ENCODE results near the gene B4GALT3.

The B4GALT3 gene

GRCh38 chr1:161174911-161175310 lies 2.4 kb downstream of the B4GALT3 start:
- DNase-seq (ENCODE audit: low read depth in 1 of 2, low spot score in 1 of 2): no peak
- TF ChIP-seq JUND (IDR thresholded peaks at IDR 0.05; ENCODE audit: low read depth): no peak
- in situ Hi-C loops (cut with HindIII; ENCODE audit: low pct_unique_long_range_greater_than_20kb, low sequenced_read_pairs): no loop called here

GRCh38 chr1:161173711-161174110 lies 3.6 kb downstream of the B4GALT3 start:
- no peak for DNase-seq (ENCODE audit: low read depth in 1 of 2, low spot score in 1 of 2)
- in situ Hi-C loops (cut with HindIII; ENCODE audit: low pct_unique_long_range_greater_than_20kb, low sequenced_read_pairs): no loop called here
- TF ChIP-seq JUND (IDR thresholded peaks at IDR 0.05; ENCODE audit: low read depth): no peak

GRCh38 chr1:161172776-161173376 lies 4.4 kb downstream of the B4GALT3 start:
- in situ Hi-C loops (cut with HindIII; ENCODE audit: low pct_unique_long_range_greater_than_20kb, low sequenced_read_pairs): no loop called here
- DNase-seq (ENCODE audit: low read depth in 1 of 2, low spot score in 1 of 2): no peak
- no peak for TF ChIP-seq JUND (IDR thresholded peaks at IDR 0.05; ENCODE audit: low read depth)

GRCh38 chr1:161172349-161172748 lies 5.0 kb downstream of the B4GALT3 start:
- in situ Hi-C loops (cut with HindIII; ENCODE audit: low pct_unique_long_range_greater_than_20kb, low sequenced_read_pairs): no loop called here
- peak in 1 of 2 experiments; percentile 45 for DNase-seq (ENCODE audit: low read depth in 1 of 2, low spot score in 1 of 2)
- TF ChIP-seq JUND (IDR thresholded peaks at IDR 0.05; ENCODE audit: low read depth): no peak

- no peak for TF ChIP-seq JUND (IDR thresholded peaks at IDR 0.05; ENCODE audit: low read depth)
- DNase-seq (ENCODE audit: low read depth in 1 of 2, low spot score in 1 of 2): no peak
- in situ Hi-C loops (cut with HindIII; ENCODE audit: low pct_unique_long_range_greater_than_20kb, low sequenced_read_pairs): no loop called here
Observed at GRCh38 chr1:161171696-161172095, 5.6 kb downstream of the B4GALT3 start.

- DNase-seq (ENCODE audit: low read depth in 1 of 2, low spot score in 1 of 2): no peak
- TF ChIP-seq JUND (IDR thresholded peaks at IDR 0.05; ENCODE audit: low read depth): no peak
- in situ Hi-C loops (cut with HindIII; ENCODE audit: low pct_unique_long_range_greater_than_20kb, low sequenced_read_pairs): no loop called here
Observed at GRCh38 chr1:161171191-161171590, 6.1 kb downstream of the B4GALT3 start.

GRCh38 chr1:161168906-161169305 lies 8.4 kb downstream of the B4GALT3 start:
- DNase-seq (ENCODE audit: low read depth in 1 of 2, low spot score in 1 of 2): no peak
- TF ChIP-seq JUND (IDR thresholded peaks at IDR 0.05; ENCODE audit: low read depth): no peak
- in situ Hi-C loops (cut with HindIII; ENCODE audit: low pct_unique_long_range_greater_than_20kb, low sequenced_read_pairs): no loop called here

GRCh38 chr1:161166669-161167548 lies 10.4 kb downstream of the B4GALT3 start:
- in situ Hi-C loops (cut with HindIII; ENCODE audit: low pct_unique_long_range_greater_than_20kb, low sequenced_read_pairs): no loop called here
- TF ChIP-seq JUND (IDR thresholded peaks at IDR 0.05; ENCODE audit: low read depth): no peak
- no peak for DNase-seq (ENCODE audit: low read depth in 1 of 2, low spot score in 1 of 2)

- in situ Hi-C loops (cut with HindIII; ENCODE audit: low pct_unique_long_range_greater_than_20kb, low sequenced_read_pairs): no loop called here
- peak; percentile 93 to 99 for DNase-seq (ENCODE audit: low read depth in 1 of 2, low spot score in 1 of 2)
- no peak for TF ChIP-seq JUND (IDR thresholded peaks at IDR 0.05; ENCODE audit: low read depth)
Observed at GRCh38 chr1:161165742-161166668, 11.3 kb downstream of the B4GALT3 start, which contains the start of gene PPOX. PPOX (plus strand) TSS chr1:161166426; CDS start chr1:161166848, 422 bp downstream.

- no peak for TF ChIP-seq JUND (IDR thresholded peaks at IDR 0.05; ENCODE audit: low read depth)
- no peak for DNase-seq (ENCODE audit: low read depth in 1 of 2, low spot score in 1 of 2)
- in situ Hi-C loops (cut with HindIII; ENCODE audit: low pct_unique_long_range_greater_than_20kb, low sequenced_read_pairs): no loop called here
Observed at GRCh38 chr1:161164901-161165610, 12.3 kb downstream of the B4GALT3 start.

GRCh38 chr1:161163793-161164192 lies 13.5 kb downstream of the B4GALT3 start:
- no peak for DNase-seq (ENCODE audit: low read depth in 1 of 2, low spot score in 1 of 2)
- in situ Hi-C loops (cut with HindIII; ENCODE audit: low pct_unique_long_range_greater_than_20kb, low sequenced_read_pairs): no loop called here
- TF ChIP-seq JUND (IDR thresholded peaks at IDR 0.05; ENCODE audit: low read depth): no peak

- DNase-seq (ENCODE audit: low read depth in 1 of 2, low spot score in 1 of 2): no peak
- no peak for TF ChIP-seq JUND (IDR thresholded peaks at IDR 0.05; ENCODE audit: low read depth)
- in situ Hi-C loops (cut with HindIII; ENCODE audit: low pct_unique_long_range_greater_than_20kb, low sequenced_read_pairs): no loop called here
Observed at GRCh38 chr1:161162806-161163205, 14.5 kb downstream of the B4GALT3 start.
